Left forelimb (tissue), 1 donor: Measurements from ENCODE around the gene ARL4D.
"Not testable (repeated sequence)": the region's sequence is repeated elsewhere in the genome, so short reads cannot be mapped to it uniquely, and the experiment has no call there.

Experiments
- DNase-seq: peaks from one replicate; pipeline ENCODE4 v3.0.0-alpha.2; 2018; ENCODE audit warnings: low spot score

The ARL4D gene

DNA sequence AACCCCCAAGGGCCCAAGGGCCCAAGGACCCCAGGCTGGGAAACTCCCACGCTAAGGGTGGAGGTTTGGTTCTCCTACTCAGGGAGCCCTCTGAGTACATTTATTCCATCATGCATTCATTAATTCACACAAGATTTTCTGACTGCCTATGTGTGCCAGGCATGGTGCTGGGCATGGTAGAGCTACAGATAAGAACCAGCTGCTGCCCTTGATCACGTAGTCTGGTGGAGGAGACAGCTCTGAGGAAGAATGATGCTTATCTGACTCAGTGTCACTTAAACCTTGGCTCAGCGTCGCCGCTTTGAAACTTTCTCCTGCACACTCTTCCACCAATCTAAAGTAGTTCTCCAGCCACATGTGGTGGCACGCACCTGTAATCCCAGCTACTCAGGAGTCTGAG is 3.6 kb upstream of the ARL4D start:
- no peak for DNase-seq

DNA sequence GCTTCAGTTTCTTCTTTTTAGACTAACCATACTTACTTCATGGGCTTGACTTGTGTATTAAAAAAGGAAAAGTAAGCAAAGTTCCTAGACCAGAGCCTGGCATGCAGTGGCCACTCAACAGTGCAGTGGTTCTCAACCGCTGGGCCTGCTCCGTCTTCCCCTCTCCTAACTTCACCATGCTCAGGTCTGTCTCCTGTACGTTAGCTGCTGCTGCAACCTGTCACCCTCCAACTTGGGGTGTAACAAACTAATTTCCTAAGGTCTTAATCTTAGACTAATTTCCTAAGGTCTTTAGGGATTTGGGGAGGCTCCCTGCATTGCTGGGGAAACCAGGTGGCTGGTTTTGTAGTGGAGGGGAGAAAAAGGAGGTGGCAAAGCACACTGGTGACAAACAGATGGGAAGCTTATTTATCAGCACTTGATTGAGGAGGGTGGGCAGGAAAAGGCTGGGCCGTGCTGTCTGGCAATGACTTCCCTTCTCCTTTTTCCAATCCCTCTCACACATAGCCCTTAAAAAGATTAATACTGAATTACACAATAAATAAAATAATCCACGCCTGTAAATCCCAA is 2.2 kb upstream of the ARL4D start:
- no peak for DNase-seq

DNA sequence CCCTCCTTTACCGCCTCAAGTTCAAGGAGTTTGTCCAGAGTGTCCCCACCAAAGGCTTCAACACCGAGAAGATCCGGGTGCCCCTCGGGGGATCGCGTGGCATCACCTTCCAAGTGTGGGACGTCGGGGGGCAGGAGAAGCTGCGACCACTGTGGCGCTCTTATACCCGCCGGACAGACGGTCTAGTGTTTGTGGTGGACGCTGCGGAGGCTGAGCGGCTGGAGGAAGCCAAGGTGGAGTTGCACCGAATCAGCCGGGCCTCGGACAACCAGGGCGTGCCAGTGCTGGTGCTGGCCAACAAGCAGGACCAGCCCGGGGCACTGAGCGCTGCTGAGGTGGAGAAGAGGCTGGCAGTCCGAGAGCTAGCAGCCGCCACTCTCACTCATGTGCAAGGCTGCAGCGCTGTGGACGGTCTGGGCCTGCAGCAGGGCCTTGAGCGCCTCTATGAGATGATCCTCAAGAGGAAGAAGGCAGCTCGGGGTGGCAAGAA is 1.1 kb downstream of the ARL4D start:
- DNase-seq = no peak

GRCh38 chr17:43400943-43401717 is 2.3 kb downstream of the ARL4D start:
- DNase-seq = no peak

GRCh38 chr17:43402078-43402477 is 3.3 kb downstream of the ARL4D start:
- DNase-seq = no peak

GRCh38 chr17:43402567-43402966 is 3.8 kb downstream of the ARL4D start:
- no peak for DNase-seq

GRCh38 chr17:43403846-43404245 is 5.1 kb downstream of the ARL4D start:
- no peak for DNase-seq

- no peak for DNase-seq
Observed at GRCh38 chr17:43405861-43406260, 7.1 kb downstream of the ARL4D start.

DNA sequence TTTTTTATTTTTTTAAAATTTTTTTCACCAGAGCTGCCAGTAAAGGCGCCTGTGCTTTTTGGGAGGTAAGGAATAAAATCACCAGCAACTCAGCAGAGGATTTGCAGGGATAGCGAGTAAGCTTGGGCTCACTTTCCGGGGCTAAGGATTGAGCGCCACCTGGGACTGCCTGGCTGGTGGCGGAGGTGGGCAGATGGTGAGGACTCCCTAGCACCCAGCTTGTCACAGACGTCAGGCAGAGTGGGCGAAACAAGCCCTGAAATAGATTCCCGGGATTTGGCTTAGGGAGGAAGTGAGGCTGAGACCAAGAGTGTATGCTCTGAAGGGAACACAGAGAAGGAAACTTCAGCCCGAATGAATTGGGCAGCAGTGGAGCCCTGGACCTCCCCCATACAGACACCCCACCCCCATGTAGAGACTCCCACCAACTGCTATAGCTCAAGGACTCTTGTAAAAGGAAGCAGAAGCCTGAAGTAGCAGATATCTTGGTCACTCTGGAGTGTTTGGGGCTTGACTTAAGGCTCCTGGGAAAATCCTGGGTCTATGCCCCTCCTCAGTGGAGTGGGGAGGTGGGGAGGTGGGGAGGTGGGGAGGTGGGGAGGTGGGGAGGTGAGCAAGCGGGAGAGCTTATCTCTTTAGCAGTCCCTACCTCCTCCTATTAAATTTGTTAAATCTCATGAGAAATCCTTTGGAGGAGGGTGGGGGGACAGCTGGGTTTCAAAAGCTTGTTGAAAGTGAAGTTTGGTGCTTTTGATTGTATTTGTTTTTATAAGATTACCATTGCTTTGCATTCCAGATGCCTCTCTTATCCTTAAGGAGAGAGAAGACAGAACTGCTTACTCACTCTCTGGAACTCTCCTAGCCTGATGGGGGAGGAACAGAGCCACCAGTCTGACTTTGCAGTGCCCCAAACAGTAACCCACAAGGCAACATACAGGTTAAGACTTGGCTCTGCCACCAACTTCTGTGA is 8.2 kb downstream of the ARL4D start:
- DNase-seq = no peak

GRCh38 chr17:43409131-43409530 is 10.3 kb downstream of the ARL4D start:
- no peak for DNase-seq

GRCh38 chr17:43410557-43411368 is 12.0 kb downstream of the ARL4D start:
- no peak for DNase-seq

- no peak for DNase-seq
Observed at GRCh38 chr17:43411369-43411677, 12.5 kb downstream of the ARL4D start.

GRCh38 chr17:43411749-43412148 is 13.0 kb downstream of the ARL4D start:
- no peak for DNase-seq

GRCh38 chr17:43412166-43412565 is 13.4 kb downstream of the ARL4D start:
- DNase-seq = no peak

DNA sequence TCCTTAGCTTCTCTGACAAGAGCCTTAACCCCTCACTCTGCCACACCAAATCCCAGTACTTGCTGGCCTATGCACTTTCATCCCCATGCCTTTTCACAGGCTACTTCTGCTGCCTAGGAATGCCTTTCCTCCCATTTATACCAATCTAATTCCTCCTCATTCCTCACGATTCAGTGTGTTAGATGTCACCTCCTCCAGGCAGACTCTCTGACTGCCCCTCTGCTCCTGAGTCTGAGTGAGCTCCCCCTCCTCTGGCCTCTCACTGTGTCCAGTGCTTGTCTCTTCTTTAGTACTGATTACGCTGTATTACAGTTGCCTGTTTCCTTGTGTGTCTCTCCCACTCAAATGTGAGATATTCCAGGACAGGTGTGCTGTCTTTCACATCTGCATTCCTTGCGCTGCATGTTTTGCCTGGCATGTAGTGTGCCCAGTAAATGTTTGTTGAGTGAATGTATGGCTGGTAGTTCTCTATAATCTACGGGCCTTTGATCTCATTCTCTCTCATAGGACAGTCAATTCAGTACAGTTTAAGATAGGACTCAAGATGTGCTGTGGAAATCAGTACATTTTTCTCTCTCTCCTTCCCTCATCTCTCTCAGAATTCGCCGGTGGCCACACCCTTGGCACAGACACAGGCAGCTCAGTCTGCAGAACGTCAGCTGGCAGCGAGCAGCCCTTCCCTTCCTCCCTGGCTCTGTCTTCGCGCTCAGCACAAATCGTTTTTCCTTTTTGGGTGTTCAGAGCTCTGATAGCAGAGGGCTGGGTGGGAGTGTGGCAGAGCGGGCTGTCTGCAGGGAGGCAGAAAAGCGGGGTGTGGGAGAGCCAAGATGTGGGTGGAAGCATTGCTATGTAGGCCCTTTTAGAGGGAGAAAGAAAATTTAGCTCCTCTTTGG is 18.5 kb downstream of the ARL4D start:
- DNase-seq = no peak

DNA sequence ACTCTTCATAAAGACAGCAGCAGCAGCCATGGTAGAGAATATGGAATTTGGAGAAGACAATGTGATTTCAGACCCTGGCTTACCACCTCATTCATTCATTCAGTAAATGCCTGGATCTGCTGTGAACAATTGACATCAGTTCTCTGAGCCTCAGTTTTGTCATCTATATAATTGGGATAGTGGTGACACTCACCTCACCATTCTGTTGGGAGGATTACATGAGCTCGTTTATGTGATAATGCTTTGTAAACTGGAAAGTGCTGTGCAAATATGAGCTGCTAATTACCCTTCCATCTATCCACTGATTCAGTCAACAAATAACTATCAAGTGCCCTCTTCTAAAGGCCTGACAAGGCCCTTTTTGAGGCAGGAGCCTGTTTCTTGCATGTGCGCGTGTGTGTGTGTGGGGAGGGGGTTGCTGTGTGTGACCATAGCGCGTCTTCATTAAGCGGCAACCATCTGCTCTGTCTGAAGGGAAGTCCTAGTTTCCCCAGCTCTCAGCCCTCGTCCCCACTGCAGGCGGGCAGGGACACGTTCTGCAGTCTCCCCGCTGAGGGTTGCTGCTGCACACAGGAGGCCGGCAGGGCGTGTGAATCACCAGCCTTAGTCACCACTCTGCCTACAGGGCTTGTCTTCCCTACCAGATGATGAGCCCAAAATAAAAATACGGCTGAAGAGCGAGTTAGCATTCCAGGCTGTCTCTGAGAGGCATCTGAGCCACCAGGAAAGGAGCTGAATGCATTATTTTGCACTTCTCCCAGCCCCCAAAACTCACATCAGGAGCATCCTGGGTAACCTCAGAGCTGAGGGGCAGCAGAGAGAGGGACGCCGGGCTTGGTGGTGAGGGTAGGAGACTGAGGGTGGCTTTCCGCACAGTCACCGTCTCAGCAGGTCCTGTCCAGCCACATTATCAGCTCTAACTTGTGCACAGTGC is 19.9 kb downstream of the ARL4D start:
- no peak for DNase-seq

GRCh38 chr17:43419375-43419882 is 20.6 kb downstream of the ARL4D start:
- not testable (repeated sequence) for DNase-seq

DNA sequence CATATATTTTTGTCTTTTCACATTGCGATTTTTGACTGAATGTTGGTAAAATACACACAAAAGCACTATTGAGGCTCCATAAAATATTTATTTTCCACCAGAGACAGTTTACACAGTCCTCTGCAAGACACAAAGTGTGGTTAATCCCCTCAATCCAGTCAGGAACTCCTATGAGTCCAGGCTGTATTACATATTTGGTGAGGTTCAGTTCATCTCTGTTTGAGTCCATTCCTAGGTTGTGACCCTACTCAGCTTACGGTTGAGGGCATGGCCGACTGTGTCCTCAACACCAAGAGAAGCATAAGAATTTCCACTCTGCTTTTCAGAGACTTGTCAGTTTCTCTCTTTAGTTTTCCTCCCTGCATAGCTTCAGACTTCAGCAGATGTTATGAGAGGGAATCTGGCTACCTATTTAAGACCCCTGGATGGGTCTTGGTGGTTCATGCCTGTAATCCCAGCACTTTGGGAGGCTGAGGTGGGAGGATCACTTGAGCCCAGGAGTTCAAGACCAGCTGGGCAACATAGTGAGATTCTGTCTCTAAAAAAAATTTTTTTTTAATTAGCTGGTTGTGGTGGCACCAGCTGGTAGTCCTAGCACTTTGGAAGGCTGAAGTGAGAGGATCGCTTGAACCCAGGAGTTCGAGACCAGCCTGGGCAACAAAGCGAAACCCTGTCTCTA is 25.1 kb downstream of the ARL4D start:
- DNase-seq = no peak
